ENCODE results near the gene POMT1. TPM values are rescaled to one million over a fixed set of nuclear protein-coding genes. Genes with fewer than 3 reads are reported as not detected.

The POMT1 gene
- total RNA-seq, 4 donors from 2014 or later, result 14.3 to 43.1 (median 32.2) TPM

DNA sequence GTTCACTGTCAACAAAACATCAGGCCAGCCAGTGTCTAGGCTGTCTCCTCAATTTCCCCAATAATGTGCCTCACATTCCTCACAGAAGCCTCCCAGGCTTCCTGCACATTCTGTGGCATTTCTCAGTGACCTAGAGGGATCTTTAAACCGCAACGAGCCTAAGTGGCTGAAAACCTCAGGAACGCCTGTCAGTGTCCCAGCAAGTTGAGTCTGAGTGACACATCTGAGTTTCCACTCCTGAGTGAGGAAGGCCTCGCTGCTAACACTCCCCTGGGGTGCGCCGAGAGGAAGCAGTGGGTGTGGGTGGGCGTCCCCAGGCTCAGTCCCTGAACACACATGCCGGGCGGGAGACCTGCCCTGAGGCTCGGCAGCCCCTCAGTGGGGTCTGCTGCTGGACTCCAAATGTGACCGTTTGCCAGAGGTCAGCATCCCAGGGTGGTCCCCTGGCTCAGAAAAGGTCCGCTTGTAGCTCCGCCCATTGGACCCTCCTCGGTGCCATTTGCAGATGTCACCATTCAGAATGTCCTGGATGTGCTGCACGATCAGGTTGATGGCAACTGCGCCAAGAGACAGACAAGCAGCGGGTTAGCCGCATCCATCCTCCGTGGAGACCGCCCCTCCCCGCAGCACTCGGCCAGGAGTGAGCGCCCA, 22.1 kb downstream of the POMT1 start:
- ATAC-seq, result no peak
- intact Hi-C loops (cut with DNase I; ENCODE audit: low total_unique reads) (no loop called here), in situ Hi-C loops (cut with MboI; ENCODE audit: low sequenced_read_pairs in 4 of 4) (no loop called here)
- DNase-seq, result no peak
- Histone ChIP-seq H3K4me1 (peaks cover 1 to 2% of the 10 kb centered on the region in 2 donors), H3K36me3 (peaks cover 0 to 99% of the 10 kb centered on the region in 2 donors), H3K27me3 (no peaks in the 10 kb centered on the region), H3K9me3 (no peaks in the 10 kb centered on the region), H3K4me3 (no peak overlapping the region), H3K27ac (no peak overlapping the region)
- no peak for TF ChIP-seq POLR2A (IDR thresholded peaks at IDR 0.05)
- TF ChIP-seq, protein P1, sequence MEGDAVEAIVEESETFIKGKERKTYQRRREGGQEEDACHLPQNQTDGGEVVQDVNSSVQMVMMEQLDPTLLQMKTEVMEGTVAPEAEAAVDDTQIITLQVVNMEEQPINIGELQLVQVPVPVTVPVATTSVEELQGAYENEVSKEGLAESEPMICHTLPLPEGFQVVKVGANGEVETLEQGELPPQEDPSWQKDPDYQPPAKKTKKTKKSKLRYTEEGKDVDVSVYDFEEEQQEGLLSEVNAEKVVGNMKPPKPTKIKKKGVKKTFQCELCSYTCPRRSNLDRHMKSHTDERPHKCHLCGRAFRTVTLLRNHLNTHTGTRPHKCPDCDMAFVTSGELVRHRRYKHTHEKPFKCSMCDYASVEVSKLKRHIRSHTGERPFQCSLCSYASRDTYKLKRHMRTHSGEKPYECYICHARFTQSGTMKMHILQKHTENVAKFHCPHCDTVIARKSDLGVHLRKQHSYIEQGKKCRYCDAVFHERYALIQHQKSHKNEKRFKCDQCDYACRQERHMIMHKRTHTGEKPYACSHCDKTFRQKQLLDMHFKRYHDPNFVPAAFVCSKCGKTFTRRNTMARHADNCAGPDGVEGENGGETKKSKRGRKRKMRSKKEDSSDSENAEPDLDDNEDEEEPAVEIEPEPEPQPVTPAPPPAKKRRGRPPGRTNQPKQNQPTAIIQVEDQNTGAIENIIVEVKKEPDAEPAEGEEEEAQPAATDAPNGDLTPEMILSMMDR (IDR thresholded peaks at IDR 0.05 in 4 of 5, conservative IDR thresholded peaks at IDR 0.05 in 1 of 5), result no peak

DNA sequence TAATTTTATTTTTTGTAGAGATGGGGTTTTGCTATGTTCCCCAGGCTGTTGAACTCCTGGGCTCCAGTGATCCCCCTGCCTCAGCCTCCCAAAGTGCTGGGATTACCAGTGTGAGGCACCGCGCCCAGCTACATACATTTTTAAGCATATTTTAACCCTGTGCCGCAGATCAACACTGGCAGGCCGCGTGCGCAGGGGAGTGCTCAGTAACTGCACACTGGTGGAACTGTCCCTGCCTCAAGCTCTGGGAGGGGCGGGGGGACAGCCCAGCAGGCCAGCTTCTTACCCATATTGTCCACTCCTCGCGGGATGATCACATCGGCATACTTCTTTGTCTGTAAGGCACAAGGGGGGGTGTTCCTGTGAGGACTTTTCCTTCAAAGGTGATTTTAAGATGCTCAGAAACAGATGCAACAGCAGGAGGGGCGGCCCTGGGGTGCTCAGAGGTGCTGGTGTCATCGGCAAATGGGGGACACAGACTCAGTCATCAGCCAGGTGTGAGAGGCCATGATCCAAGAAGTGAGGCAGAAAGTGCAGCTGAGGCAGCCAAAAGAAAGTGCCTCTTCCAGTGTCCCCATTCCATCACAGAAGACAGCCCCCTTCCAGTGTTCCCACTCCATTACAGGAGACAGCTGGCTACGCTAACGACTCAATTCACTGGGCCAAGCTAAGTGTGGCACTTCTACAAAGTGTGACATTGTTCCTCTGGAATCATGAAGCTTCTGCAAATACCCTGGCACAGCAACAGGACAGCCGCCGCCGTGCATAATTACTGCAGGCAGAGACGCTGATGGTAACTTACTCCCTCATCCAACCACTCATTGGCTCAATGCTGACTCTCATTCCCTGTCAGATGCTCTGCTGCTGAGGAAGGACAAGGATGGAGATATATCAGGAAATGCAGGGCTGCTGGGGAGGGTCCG, 23.2 kb downstream of the POMT1 start:
- no peak overlapping the region for H3K4me3 ChIP-seq
- TF ChIP-seq, protein P1 (IDR thresholded peaks at IDR 0.05 in 4 of 5, conservative IDR thresholded peaks at IDR 0.05 in 1 of 5), result no peak
- TF ChIP-seq POLR2A (IDR thresholded peaks at IDR 0.05), result no peak

DNA sequence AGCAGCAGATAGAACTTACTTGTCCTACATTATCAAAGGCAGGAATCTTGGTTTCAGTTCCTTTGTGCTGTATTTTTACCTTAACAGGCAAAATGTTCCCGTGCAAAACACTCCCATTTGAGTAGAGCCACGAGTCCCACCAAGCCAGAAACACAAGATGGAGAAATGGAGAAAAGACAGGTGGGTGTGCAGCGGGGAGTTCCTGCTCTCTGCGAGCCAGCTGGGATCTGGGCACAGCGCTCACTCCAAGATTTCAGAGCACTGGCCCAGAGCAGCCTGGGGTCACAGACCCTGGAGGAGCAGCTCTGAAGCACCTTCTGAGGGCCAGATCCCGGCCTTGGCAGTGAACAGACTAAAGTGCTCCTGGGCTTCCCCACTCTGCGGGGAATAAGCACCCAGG, 25.5 kb downstream of the POMT1 start:
- Histone ChIP-seq H3K4me1 (peaks cover 13 to 14% of the 10 kb centered on the region in 2 donors), H3K4me3 (no peak overlapping the region), H3K27me3 (no peaks in the 10 kb centered on the region), H3K36me3 (peaks cover 0 to 66% of the 10 kb centered on the region in 2 donors), H3K27ac (no peak overlapping the region), H3K9me3 (no peaks in the 10 kb centered on the region)
- intact Hi-C loops (cut with DNase I; ENCODE audit: low total_unique reads), result no loop called here
- no peak for DNase-seq
- in situ Hi-C loops (cut with MboI; ENCODE audit: low sequenced_read_pairs in 4 of 4), result no loop called here
- TF ChIP-seq POLR2A (IDR thresholded peaks at IDR 0.05), result no peak
- TF ChIP-seq, protein P1 (IDR thresholded peaks at IDR 0.05 in 4 of 5, conservative IDR thresholded peaks at IDR 0.05 in 1 of 5), result no peak
- no peak for ATAC-seq

More for the DNA sequence above, 23.2 kb downstream of the POMT1 start:
- H3K27me3 ChIP-seq, result no peaks in the 10 kb centered on the region
- no peaks in the 10 kb centered on the region for H3K9me3 ChIP-seq
- H3K4me1 ChIP-seq, result peaks cover 9 to 10% of the 10 kb centered on the region in 2 donors
- DNase-seq (no peak), ATAC-seq (no peak)
- H3K36me3 ChIP-seq, result peaks cover 0 to 89% of the 10 kb centered on the region in 2 donors
- in situ Hi-C loops (cut with MboI; ENCODE audit: low sequenced_read_pairs in 4 of 4), result no loop called here
- intact Hi-C loops (cut with DNase I; ENCODE audit: low total_unique reads), result no loop called here
- H3K27ac ChIP-seq, result no peak overlapping the region

DNA sequence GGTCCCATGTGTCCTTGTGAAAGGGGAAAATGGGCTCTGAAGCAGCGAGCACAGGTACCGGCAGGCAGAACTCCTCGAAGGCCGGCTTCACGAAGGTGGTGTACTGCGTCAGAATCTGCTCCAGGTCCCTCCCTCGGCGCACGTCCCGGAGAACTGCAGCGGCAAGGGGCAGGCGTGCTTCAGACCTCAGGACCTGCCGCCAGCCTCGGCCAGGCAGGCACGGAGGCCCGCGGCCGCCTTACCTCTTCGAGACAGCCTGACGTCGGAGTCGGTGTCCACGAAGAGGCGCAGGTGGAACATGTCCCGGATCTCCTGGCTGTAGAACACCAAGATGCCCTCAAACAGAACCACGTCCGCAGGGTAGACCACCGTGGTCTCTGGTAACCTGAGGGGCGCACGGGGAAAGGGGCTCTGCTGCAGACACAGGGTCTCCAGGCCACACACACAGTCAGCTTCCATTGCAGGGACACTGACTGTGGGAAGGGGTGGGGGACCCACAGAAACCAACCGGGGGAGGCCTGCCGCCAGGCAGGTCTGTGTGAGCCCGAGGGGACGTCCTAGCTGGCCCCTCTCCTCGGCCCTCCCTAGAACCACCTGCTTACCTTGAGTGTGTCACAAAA, 26.3 kb downstream of the POMT1 start:
- in situ Hi-C loops (cut with MboI; ENCODE audit: low sequenced_read_pairs in 4 of 4), result no loop called here

More for the DNA sequence above, 26.3 kb downstream of the POMT1 start:
- no peak overlapping the region for H3K27ac ChIP-seq
- H3K9me3 ChIP-seq, result no peaks in the 10 kb centered on the region
- no peaks in the 10 kb centered on the region for H3K27me3 ChIP-seq
- H3K4me1 ChIP-seq, result peaks cover 13 to 14% of the 10 kb centered on the region in 2 donors
- DNase-seq (no peak), ATAC-seq (no peak)
- peaks cover 0 to 58% of the 10 kb centered on the region in 2 donors for H3K36me3 ChIP-seq
- intact Hi-C loops (cut with DNase I; ENCODE audit: low total_unique reads), result no loop called here
- TF ChIP-seq POLR2A (IDR thresholded peaks at IDR 0.05), result no peak
- TF ChIP-seq, protein P1 (IDR thresholded peaks at IDR 0.05 in 4 of 5, conservative IDR thresholded peaks at IDR 0.05 in 1 of 5), result no peak
- H3K4me3 ChIP-seq, result no peak overlapping the region
